OCI-LY3 (cell line): ENCODE results near the gene C2orf76.

Experiments used
- H2AFZ ChIP-seq: fragments of 200-600, 300-600 bp; shearing (Covaris generic); 2 replicates; pipeline ENCODE4 v1.6.0; 2014; ENCODE audit warnings: antibody characterized with exemption, low read depth, low read length
- H3K27ac ChIP-seq: fragments of 200-600, 300-600 bp; sonication (generic); 2 replicates; pipeline ENCODE4 v1.5.1; 2014; ENCODE audit warnings: mild to moderate bottlenecking, low read length, moderate library complexity, mixed read lengths
- H3K27me3 ChIP-seq: fragments of 200-600, 300-600 bp; sonication (generic); 2 replicates; pipeline ENCODE4 v1.6.1; 2014; ENCODE audit warnings: low read depth, low read length, mixed read lengths
- H3K36me3 ChIP-seq: fragments of 200-600, 300-600 bp; sonication (generic); replicated peaks from 2 replicates; pipeline ENCODE3; 2014; ENCODE audit warnings: low read depth, low read length, mixed read lengths
- H3K4me1 ChIP-seq: fragments of 300-600, 200-600 bp; sonication (generic); 2 replicates; pipeline ENCODE4 v1.6.1; 2014; ENCODE audit warnings: low read length, mixed read lengths
- H3K4me2 ChIP-seq: fragments of 200-600, 300-600 bp; sonication (generic); 2 replicates; pipeline ENCODE4 v1.6.1; 2014; ENCODE audit warnings: low read length, mixed read lengths
- H3K4me3 ChIP-seq: fragments of 300-600, 200-600 bp; sonication (generic); 2 replicates; pipeline ENCODE4 v1.5.1; 2014; ENCODE audit warnings: antibody characterized with exemption, mild to moderate bottlenecking, low read length, moderate library complexity
- H3K79me2 ChIP-seq: fragments of 300-600, 200-600 bp; shearing (Covaris generic); 2 replicates; pipeline ENCODE4 v1.6.1; 2014; ENCODE audit warnings: mild to moderate bottlenecking, low read length, mixed read lengths
- H3K9ac ChIP-seq: fragments of 300-600, 200-600 bp; shearing (Covaris generic); 2 replicates; pipeline ENCODE4 v1.6.0; 2014; ENCODE audit warnings: mild to moderate bottlenecking, low read length, moderate library complexity
- H3K9me3 ChIP-seq: fragments of 200-600, 300-600 bp; shearing (Covaris generic); 2 replicates; pipeline ENCODE4 v1.6.1; 2014; ENCODE audit warnings: low read length, mixed read lengths; ENCODE audit not compliant: insufficient read depth
- H4K20me1 ChIP-seq: fragments of 200-600, 300-600 bp; sonication (generic); 2 replicates; pipeline ENCODE4 v1.6.1; 2016; ENCODE audit warnings: low read length, mixed read lengths; ENCODE audit not compliant: insufficient read depth
- CTCF ChIP-seq: fragments of 200-600, 300-600 bp; sonication (generic); IDR thresholded peaks from 2 replicates; pipeline ENCODE4 v1.5.1; 2014; ENCODE audit warnings: antibody characterized with exemption, low read length, low read depth
- EZH2phosphoT487 ChIP-seq: fragments of 200-600 bp; shearing (Covaris generic); IDR thresholded peaks from 2 replicates; pipeline ENCODE4 v1.6.1; 2018; ENCODE audit warnings: antibody characterized with exemption, mixed run types, low read depth

C2orf76 gene

DNA sequence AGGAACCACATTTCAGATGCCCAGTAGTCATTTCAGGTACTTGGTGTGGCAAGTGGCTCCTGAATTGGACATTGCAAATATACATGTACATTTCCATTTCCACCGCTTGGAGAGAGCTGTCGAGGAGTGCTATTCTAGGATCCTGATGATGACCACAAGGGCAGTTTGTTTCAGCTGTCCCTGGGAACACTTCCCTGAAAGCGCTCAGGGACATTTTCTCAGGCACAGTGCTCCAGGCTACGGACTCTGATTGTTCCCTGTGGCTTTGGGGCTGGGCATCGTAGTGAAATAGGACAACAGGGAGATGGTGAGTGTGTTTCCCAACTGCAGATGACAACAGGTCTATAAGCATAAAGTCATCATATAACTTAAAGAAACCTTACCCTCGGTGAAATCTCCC, 3.2 kb upstream of the C2orf76 start:
- Histone ChIP-seq H3K36me3 (peaks cover 51% of the 10 kb centered on the region), H3K9ac (no peak overlapping the region), H3K4me2 (no peak overlapping the region), H3K4me3 (no peak overlapping the region), H3K27me3 (no peaks in the 10 kb centered on the region), H3K4me1 (peaks cover 15% of the 10 kb centered on the region), H3K27ac (no peak overlapping the region), H3K9me3 (no peaks in the 10 kb centered on the region), H3K79me2 (peaks cover 40% of the 10 kb centered on the region), H2AFZ (no peak overlapping the region), H4K20me1 (peaks cover 15% of the 10 kb centered on the region)
- TF ChIP-seq EZH2phosphoT487 (no peak), CTCF (no peak)

DNA sequence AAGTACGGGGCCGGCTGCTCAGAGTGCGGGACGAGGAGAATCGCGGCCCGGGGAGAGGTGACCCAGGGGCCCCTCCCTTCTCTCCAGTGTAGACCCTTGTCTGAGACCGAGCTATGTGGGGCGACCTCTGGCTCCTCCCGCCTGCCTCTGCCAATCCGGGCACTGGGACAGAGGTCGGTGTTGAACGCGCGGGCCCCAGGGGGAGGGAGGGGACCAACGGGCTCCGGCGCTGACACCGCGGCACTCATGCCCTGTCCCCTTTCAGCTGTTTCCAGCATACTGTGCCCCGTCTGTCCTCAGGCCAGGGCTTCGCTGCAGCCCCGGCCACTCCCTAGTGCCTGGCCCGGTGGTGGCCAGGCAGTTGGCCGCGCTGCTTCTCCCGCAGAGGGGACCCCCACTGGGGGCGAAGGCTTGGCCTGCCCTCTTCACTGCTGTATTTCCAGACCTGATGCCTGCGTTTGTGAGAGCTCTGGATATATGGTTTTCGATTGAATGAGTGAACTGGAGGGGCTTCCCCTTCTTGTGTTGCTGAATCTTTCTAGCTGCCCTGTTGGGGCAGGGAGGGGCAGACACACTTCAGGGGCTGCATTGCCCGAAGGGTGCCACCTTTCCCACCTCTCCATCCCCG, 952 bp upstream of the C2orf76 start:
- H3K9me3 ChIP-seq, result no peaks in the 10 kb centered on the region
- H3K4me2 ChIP-seq, result peak overlapping the region; percentile 84
- H3K9ac ChIP-seq, result peak overlapping the region; percentile 97
- H3K36me3 ChIP-seq, result peaks cover 41% of the 10 kb centered on the region
- no peaks in the 10 kb centered on the region for H3K27me3 ChIP-seq
- peak overlapping the region; percentile 69 for H3K27ac ChIP-seq
- H3K4me3 ChIP-seq, result peak overlapping the region; percentile 89
- no peak for TF ChIP-seq CTCF
- TF ChIP-seq EZH2phosphoT487, result no peak
- peaks cover 15% of the 10 kb centered on the region for H3K4me1 ChIP-seq
- no peak overlapping the region; the same call in 1 of the 2 replicates for H2AFZ ChIP-seq
- peaks cover 47% of the 10 kb centered on the region for H3K79me2 ChIP-seq
- H4K20me1 ChIP-seq, result peaks cover 15% of the 10 kb centered on the region

- H3K36me3 ChIP-seq, result peaks cover 27% of the 10 kb centered on the region
- peak overlapping the region; percentile 96 for H3K4me2 ChIP-seq
- H3K27ac ChIP-seq, result peak overlapping the region; percentile 59
- peaks cover 15% of the 10 kb centered on the region for H4K20me1 ChIP-seq
- H2AFZ ChIP-seq, result peak overlapping the region; percentile 91
- H3K79me2 ChIP-seq, result peaks cover 47% of the 10 kb centered on the region
- peaks cover 15% of the 10 kb centered on the region for H3K4me1 ChIP-seq
- H3K9me3 ChIP-seq, result no peaks in the 10 kb centered on the region
- H3K9ac ChIP-seq, result peak overlapping the region; percentile 97
- H3K27me3 ChIP-seq, result no peaks in the 10 kb centered on the region
- peak overlapping the region; percentile 89 for H3K4me3 ChIP-seq
- TF ChIP-seq CTCF (no peak), EZH2phosphoT487 (no peak)
Observed at GRCh38 chr2:119366161-119366648, 429 bp downstream of the C2orf76 start.

DNA sequence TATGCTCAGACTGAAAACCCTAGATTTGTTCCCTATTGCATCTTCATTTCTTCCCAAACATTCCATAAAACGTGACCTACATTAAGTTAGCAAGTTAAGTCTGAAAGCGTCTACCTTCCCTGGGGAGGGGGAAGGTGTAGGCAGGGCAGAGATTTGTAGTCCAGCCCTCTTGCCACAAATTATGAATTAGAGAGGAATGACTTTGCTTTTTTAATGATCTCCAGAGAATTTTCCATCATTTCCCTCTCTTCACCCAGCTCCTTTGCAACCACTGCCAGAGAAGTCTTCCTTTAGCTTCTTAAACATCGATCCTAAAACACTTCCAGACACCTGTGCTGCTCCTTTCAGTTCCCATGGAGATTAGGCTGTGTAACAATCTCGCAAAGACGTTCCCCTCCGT, 1.2 kb downstream of the C2orf76 start:
- H3K4me1 ChIP-seq, result peaks cover 15% of the 10 kb centered on the region
- H3K9me3 ChIP-seq, result no peaks in the 10 kb centered on the region
- no peak overlapping the region for H3K27ac ChIP-seq
- peak overlapping the region; percentile 97 for H3K9ac ChIP-seq
- H4K20me1 ChIP-seq, result peaks cover 15% of the 10 kb centered on the region
- peaks cover 20% of the 10 kb centered on the region for H3K36me3 ChIP-seq
- peaks cover 47% of the 10 kb centered on the region for H3K79me2 ChIP-seq
- no peaks in the 10 kb centered on the region for H3K27me3 ChIP-seq
- TF ChIP-seq CTCF (no peak), EZH2phosphoT487 (no peak)
- H3K4me3 ChIP-seq, result peak overlapping the region; percentile 89
- peak overlapping the region; percentile 96 for H3K4me2 ChIP-seq
- no peak overlapping the region for H2AFZ ChIP-seq
